ENCODE data around the gene TOX2. TPM values are rescaled to one million over a fixed set of nuclear protein-coding genes. Genes with fewer than 3 reads are reported as not detected.

The TOX2 gene
- total RNA-seq, 4 donors from 2014 or later = 0.20 to 0.42 TPM; not detected in 2

- ATAC-seq = no peak
- TF ChIP-seq CTCF (IDR thresholded peaks at IDR 0.05 in 4 of 5, conservative IDR thresholded peaks at IDR 0.05 in 1 of 5) = no peak
- no peak for TF ChIP-seq POLR2A (IDR thresholded peaks at IDR 0.05)
- Histone ChIP-seq H3K4me3 (no peak overlapping the region), H3K9me3 (no peaks in the 10 kb centered on the region), H3K27me3 (peaks cover 0 to 4% (median 0%) of the 10 kb centered on the region in 3 donors), H3K36me3 (no peaks in the 10 kb centered on the region), H3K4me1 (no peaks in the 10 kb centered on the region), H3K27ac (no peak overlapping the region)
- in situ Hi-C loops (cut with MboI; ENCODE audit: low sequenced_read_pairs in 4 of 4) = no loop called here
- intact Hi-C loops (cut with DNase I; ENCODE audit: low total_unique reads) = no loop called here
- DNase-seq = no peak
Observed at GRCh38 chr20:43959920-43960227, 45.2 kb downstream of the TOX2 start.

GRCh38 chr20:43960231-43960630 is 45.6 kb downstream of the TOX2 start:
- Histone ChIP-seq H3K27ac (no peak overlapping the region), H3K9me3 (no peaks in the 10 kb centered on the region), H3K27me3 (peaks cover 0 to 4% (median 0%) of the 10 kb centered on the region in 3 donors), H3K4me3 (no peak overlapping the region), H3K4me1 (no peaks in the 10 kb centered on the region), H3K36me3 (no peaks in the 10 kb centered on the region)
- intact Hi-C loops (cut with DNase I; ENCODE audit: low total_unique reads) (no loop called here), in situ Hi-C loops (cut with MboI; ENCODE audit: low sequenced_read_pairs in 4 of 4) (no loop called here)
- no peak for DNase-seq
- no peak for ATAC-seq
- TF ChIP-seq CTCF (IDR thresholded peaks at IDR 0.05 in 4 of 5, conservative IDR thresholded peaks at IDR 0.05 in 1 of 5) = no peak
- no peak for TF ChIP-seq POLR2A (IDR thresholded peaks at IDR 0.05)

GRCh38 chr20:43961116-43961515 is 46.5 kb downstream of the TOX2 start:
- Histone ChIP-seq H3K27me3 (peaks cover 0 to 4% (median 0%) of the 10 kb centered on the region in 3 donors), H3K9me3 (no peaks in the 10 kb centered on the region), H3K36me3 (no peaks in the 10 kb centered on the region), H3K27ac (no peak overlapping the region), H3K4me3 (no peak overlapping the region), H3K4me1 (no peaks in the 10 kb centered on the region)
- ATAC-seq (no peak), DNase-seq (no peak)
- TF ChIP-seq POLR2A (IDR thresholded peaks at IDR 0.05) = no peak
- no peak for TF ChIP-seq CTCF (IDR thresholded peaks at IDR 0.05 in 4 of 5, conservative IDR thresholded peaks at IDR 0.05 in 1 of 5)
- intact Hi-C loops (cut with DNase I; ENCODE audit: low total_unique reads) (no loop called here), in situ Hi-C loops (cut with MboI; ENCODE audit: low sequenced_read_pairs in 4 of 4) (no loop called here)

- ATAC-seq (no peak), DNase-seq (no peak)
- intact Hi-C loops (cut with DNase I; ENCODE audit: low total_unique reads) = no loop called here
- H3K27me3 ChIP-seq = peaks cover 0 to 4% (median 0%) of the 10 kb centered on the region in 3 donors
- no peaks in the 10 kb centered on the region for H3K4me1 ChIP-seq
- H3K9me3 ChIP-seq = no peaks in the 10 kb centered on the region
- TF ChIP-seq POLR2A (IDR thresholded peaks at IDR 0.05) (no peak), CTCF (IDR thresholded peaks at IDR 0.05 in 4 of 5, conservative IDR thresholded peaks at IDR 0.05 in 1 of 5) (no peak)
- H3K36me3 ChIP-seq = no peaks in the 10 kb centered on the region
- in situ Hi-C loops (cut with MboI; ENCODE audit: low sequenced_read_pairs in 4 of 4) = no loop called here
- H3K27ac ChIP-seq = no peak overlapping the region
- no peak overlapping the region for H3K4me3 ChIP-seq
Observed at GRCh38 chr20:43961541-43962471, 47.2 kb downstream of the TOX2 start.

Measured in gastrocnemius medialis (tissue), 4 donors.